Measurements from ENCODE around the gene RAB39B.
"Not testable (repeated sequence)": the region's sequence is repeated elsewhere in the genome, so short reads cannot be mapped to it uniquely, and the experiment has no call there.

Gene RAB39B

DNA sequence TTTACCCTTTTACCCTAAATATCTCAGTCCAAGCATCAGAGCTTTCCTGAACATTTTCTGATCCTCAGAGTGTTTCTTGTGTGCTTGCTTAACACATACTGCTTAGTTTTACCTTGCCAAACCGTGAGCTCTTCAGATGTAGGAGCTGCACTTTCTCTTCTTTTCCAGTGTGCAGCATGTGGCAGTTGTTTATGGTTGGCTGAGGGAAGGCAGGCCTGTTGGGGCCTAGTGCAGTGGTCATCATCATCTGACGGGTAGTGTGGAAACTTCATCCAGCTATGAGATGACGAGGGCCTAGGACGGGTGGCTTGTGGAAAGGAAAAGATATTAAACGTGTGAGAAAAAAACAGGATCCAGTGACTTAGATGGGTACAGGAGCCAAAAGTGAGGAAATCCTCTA lies 26.6 kb downstream of the RAB39B start:
- TF ChIP-seq, protein P1, sequence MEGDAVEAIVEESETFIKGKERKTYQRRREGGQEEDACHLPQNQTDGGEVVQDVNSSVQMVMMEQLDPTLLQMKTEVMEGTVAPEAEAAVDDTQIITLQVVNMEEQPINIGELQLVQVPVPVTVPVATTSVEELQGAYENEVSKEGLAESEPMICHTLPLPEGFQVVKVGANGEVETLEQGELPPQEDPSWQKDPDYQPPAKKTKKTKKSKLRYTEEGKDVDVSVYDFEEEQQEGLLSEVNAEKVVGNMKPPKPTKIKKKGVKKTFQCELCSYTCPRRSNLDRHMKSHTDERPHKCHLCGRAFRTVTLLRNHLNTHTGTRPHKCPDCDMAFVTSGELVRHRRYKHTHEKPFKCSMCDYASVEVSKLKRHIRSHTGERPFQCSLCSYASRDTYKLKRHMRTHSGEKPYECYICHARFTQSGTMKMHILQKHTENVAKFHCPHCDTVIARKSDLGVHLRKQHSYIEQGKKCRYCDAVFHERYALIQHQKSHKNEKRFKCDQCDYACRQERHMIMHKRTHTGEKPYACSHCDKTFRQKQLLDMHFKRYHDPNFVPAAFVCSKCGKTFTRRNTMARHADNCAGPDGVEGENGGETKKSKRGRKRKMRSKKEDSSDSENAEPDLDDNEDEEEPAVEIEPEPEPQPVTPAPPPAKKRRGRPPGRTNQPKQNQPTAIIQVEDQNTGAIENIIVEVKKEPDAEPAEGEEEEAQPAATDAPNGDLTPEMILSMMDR (IDR thresholded peaks at IDR 0.05; ENCODE audit: low read depth, low read length, missing control alignments), result no peak
- DNase-seq (ENCODE audit: low read depth), result no peak
- H3K4me3 ChIP-seq (ENCODE audit: low read depth, low read length), result no peak overlapping the region
- in situ Hi-C loops (cut with HindIII; ENCODE audit: low sequenced_read_pairs), result no loop called here

DNA sequence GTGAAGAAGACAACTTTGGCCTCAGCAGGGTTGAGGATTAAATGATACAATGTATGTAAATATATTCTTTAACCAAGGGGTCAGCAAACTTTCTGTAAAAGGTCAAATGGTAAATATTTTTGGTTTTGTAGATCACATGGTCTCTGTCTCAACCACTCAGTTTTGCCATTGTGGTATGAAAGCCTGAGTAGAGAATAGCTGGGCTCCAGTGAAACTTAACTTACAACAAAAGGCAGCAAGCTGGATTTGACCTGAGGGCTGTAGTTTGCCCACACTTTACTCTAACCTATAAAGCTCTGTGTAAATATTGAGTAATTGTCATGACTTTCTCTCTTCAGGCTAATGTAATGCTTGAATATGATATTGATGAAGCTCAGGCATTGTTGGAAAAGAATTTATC lies 28.4 kb downstream of the RAB39B start:
- H3K4me3 ChIP-seq (ENCODE audit: low read depth, low read length), result no peak overlapping the region
- DNase-seq (ENCODE audit: low read depth), result no peak
- in situ Hi-C loops (cut with HindIII; ENCODE audit: low sequenced_read_pairs), result no loop called here
- TF ChIP-seq, protein P1 (IDR thresholded peaks at IDR 0.05; ENCODE audit: low read depth, low read length, missing control alignments), result no peak

DNA sequence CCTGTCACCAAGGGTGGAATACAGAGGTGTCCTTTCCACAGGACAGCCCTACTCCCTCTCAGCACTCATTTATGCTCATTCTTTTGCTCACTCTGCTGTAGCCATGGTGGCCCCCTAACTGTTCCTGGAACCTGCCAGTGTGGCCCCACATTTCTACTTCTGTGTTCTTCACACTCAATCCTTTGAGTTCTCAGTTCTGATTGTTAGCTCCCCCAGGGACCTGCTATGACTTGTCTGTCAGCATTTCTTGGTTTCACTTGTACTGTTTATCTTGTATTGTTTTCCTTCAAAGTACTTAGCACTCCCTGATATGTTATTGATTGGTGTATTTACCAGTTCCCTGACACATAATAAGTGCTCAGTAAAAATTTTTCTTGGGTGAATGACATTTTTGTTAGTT lies 33.1 kb downstream of the RAB39B start:
- in situ Hi-C loops (cut with HindIII; ENCODE audit: low sequenced_read_pairs), result no loop called here
- no peak for DNase-seq (ENCODE audit: low read depth)
- TF ChIP-seq, protein P1 (IDR thresholded peaks at IDR 0.05; ENCODE audit: low read depth, low read length, missing control alignments), result no peak
- no peak overlapping the region for H3K4me3 ChIP-seq (ENCODE audit: low read depth, low read length)

DNA sequence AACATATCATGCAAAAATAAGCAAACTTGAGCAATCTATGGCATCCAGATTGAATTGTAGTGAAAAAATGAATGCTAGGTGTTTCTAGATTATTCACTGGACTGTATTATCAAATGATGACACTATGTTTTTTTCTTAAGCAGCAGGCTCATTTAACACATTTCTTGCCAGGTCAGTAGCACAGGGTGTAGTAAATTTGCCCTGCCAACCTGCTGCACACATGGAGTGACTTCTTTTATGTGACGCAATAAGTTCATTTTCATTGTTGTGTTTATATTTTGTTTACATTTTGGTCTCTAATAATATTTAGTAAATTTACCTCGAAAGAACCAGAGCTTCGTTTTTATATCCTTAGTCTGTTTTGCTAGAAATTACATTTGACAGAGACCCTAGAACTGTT lies 38.5 kb downstream of the RAB39B start:
- DNase-seq (ENCODE audit: low read depth), result no peak
- in situ Hi-C loops (cut with HindIII; ENCODE audit: low sequenced_read_pairs), result no loop called here
- TF ChIP-seq, protein P1 (IDR thresholded peaks at IDR 0.05; ENCODE audit: low read depth, low read length, missing control alignments), result no peak
- H3K4me3 ChIP-seq (ENCODE audit: low read depth, low read length), result no peak overlapping the region

DNA sequence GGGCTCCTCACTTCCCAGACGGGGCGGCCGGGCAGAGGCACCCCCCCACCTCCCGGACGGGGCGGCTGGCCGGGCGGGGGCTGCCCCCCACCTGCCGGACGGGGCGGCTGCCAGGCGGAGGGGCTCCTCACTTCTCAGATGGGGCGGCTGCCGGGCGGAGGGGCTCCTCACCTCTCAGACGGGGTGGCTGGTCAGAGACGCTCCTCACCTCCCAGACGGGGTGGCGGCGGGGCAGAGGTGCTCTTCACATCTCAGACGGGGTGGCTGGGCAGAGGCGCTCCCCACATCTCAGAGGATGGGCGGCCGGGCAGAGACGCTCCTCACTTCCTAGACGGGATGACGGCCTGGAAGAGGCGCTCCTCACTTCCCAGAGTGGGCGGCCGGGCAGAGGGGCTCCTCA lies 40.5 kb downstream of the RAB39B start:
- in situ Hi-C loops (cut with HindIII; ENCODE audit: low sequenced_read_pairs); H3K4me3 ChIP-seq (ENCODE audit: low read depth, low read length); DNase-seq (ENCODE audit: low read depth): not testable (repeated sequence)

DNA sequence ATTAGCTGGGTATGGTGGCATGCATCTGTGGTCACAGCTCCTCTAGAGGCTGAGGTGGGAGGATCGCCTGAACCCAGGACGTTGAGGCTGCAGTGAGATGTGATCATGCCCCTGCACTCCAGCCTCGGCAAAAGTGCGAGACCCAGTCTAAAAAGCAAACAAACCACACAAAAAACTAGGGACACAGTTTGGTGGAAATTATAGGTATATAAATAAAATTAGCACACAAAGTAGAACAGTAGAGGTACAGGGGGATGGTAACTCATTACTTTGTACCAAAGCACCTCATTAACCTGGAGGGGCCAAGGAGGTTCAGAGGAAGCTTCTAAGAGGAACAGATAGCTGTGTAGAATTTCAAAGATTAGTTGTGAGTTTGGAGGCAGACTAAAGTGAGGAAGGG lies 42.9 kb downstream of the RAB39B start:
- H3K4me3 ChIP-seq (ENCODE audit: low read depth, low read length), result no peak overlapping the region
- in situ Hi-C loops (cut with HindIII; ENCODE audit: low sequenced_read_pairs), result no loop called here
- no peak for DNase-seq (ENCODE audit: low read depth)
- TF ChIP-seq, protein P1 (IDR thresholded peaks at IDR 0.05; ENCODE audit: low read depth, low read length, missing control alignments), result no peak

DNA sequence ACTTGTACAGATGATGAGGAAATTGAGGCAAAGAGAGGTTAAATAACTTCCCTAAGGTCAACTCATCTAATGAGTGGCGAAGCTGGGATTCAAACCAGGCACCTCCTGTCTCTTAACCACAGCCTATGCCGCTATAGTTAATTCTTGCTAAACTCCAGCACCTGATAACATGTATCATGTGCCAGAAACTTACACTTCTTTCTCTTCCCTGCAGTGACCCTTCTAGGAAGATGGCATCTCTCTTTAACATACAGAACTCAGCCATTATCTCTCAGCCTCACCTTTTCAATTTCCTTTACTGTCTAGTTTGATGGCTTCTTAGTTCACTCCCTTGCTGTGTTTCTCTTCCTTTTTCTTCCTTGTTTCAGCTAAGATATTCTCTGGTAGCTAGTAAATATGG lies 45.5 kb downstream of the RAB39B start:
- no peak overlapping the region for H3K4me3 ChIP-seq (ENCODE audit: low read depth, low read length)
- TF ChIP-seq, protein P1 (IDR thresholded peaks at IDR 0.05; ENCODE audit: low read depth, low read length, missing control alignments), result no peak
- no peak for DNase-seq (ENCODE audit: low read depth)
- in situ Hi-C loops (cut with HindIII; ENCODE audit: low sequenced_read_pairs), result no loop called here

Data from astrocyte of the cerebellum (primary cell).